ENCODE measurements around the gene CKS2. TPM values are rescaled to one million over a fixed set of nuclear protein-coding genes. Genes with fewer than 3 reads are reported as not detected.

Gene CKS2
- total RNA-seq, 1 experiment from 2014 or later, result 90.4 TPM

DNA sequence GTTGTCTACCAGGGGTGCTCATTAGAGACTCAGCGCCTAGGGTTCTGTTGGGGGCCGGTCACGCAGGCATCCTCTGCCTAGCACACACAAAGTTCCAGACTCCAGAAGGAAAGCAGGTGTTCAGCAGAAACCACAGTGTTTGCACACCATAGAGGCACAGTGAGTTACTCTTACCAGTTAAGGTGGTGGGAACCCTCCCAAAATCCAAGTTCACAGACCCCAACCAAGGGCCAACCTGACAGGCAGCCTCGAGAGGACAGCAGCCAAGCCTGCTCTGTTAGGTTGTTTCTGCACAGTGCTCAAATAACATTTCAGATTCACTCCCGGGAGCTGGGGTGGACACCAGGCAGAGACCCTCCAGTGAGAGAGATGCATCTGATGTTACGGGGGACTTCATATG, 43.5 kb downstream of the CKS2 start:
- Mint-ChIP-seq H3K27ac (ENCODE audit: low read depth, unreplicated experiment) (no peak overlapping the region), H3K27me3 (ENCODE audit: insufficient read depth, unreplicated experiment) (no peaks in the 10 kb centered on the region), H3K4me3 (ENCODE audit: unreplicated experiment) (no peak overlapping the region), H3K4me1 (ENCODE audit: insufficient read depth, unreplicated experiment) (no peaks in the 10 kb centered on the region), H3K9me3 (ENCODE audit: unreplicated experiment) (no peaks in the 10 kb centered on the region), H3K36me3 (ENCODE audit: insufficient read depth, unreplicated experiment) (peaks cover 78% of the 10 kb centered on the region)
- ChIA-PET CTCF (no interaction called here), POLR2A (no interaction called here)
- DNase-seq (ENCODE audit: unreplicated experiment), result no peak
- BruUV-seq (replicated peaks), result no TSS peak
- intact Hi-C loops (cut with micrococcal nuclease), result no loop called here
- TF ChIP-seq, protein P1, sequence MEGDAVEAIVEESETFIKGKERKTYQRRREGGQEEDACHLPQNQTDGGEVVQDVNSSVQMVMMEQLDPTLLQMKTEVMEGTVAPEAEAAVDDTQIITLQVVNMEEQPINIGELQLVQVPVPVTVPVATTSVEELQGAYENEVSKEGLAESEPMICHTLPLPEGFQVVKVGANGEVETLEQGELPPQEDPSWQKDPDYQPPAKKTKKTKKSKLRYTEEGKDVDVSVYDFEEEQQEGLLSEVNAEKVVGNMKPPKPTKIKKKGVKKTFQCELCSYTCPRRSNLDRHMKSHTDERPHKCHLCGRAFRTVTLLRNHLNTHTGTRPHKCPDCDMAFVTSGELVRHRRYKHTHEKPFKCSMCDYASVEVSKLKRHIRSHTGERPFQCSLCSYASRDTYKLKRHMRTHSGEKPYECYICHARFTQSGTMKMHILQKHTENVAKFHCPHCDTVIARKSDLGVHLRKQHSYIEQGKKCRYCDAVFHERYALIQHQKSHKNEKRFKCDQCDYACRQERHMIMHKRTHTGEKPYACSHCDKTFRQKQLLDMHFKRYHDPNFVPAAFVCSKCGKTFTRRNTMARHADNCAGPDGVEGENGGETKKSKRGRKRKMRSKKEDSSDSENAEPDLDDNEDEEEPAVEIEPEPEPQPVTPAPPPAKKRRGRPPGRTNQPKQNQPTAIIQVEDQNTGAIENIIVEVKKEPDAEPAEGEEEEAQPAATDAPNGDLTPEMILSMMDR (IDR thresholded peaks at IDR 0.05; ENCODE audit: unreplicated experiment), result no peak

DNA sequence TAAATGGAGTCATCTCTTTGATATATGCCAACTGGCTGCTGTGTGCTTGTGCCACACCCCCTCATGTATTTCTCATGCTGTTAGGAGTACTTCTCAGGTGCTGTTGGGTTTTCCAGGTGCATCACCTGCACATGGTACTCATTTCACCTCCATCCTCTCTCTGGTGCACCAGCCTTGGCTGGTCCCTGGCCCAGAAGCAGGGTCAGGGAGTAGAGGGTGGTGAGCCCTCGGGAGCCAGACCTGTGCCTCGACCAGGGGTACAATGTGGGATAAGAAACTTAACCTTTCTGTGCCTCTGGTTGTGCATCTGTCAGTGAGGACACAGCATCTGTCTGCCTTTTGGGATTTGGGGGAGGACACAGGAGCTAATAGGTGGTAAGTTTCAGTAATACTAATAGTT, 45.8 kb downstream of the CKS2 start:
- no TSS peak for BruUV-seq (replicated peaks)
- DNase-seq (ENCODE audit: unreplicated experiment), result no peak
- no peak overlapping the region for H3K4me3 Mint-ChIP-seq (ENCODE audit: unreplicated experiment)
- TF ChIP-seq, protein P1 (IDR thresholded peaks at IDR 0.05; ENCODE audit: unreplicated experiment), result no peak
- peaks cover 79% of the 10 kb centered on the region for H3K36me3 Mint-ChIP-seq (ENCODE audit: insufficient read depth, unreplicated experiment)
- POLR2A ChIA-PET, result no interaction called here
- intact Hi-C loops (cut with micrococcal nuclease), result no loop called here
- H3K4me1 Mint-ChIP-seq (ENCODE audit: insufficient read depth, unreplicated experiment), result no peaks in the 10 kb centered on the region
- CTCF ChIA-PET, result no interaction called here
- no peaks in the 10 kb centered on the region for H3K27me3 Mint-ChIP-seq (ENCODE audit: insufficient read depth, unreplicated experiment)
- no peak overlapping the region for H3K27ac Mint-ChIP-seq (ENCODE audit: low read depth, unreplicated experiment)
- no peaks in the 10 kb centered on the region for H3K9me3 Mint-ChIP-seq (ENCODE audit: unreplicated experiment)

DNA sequence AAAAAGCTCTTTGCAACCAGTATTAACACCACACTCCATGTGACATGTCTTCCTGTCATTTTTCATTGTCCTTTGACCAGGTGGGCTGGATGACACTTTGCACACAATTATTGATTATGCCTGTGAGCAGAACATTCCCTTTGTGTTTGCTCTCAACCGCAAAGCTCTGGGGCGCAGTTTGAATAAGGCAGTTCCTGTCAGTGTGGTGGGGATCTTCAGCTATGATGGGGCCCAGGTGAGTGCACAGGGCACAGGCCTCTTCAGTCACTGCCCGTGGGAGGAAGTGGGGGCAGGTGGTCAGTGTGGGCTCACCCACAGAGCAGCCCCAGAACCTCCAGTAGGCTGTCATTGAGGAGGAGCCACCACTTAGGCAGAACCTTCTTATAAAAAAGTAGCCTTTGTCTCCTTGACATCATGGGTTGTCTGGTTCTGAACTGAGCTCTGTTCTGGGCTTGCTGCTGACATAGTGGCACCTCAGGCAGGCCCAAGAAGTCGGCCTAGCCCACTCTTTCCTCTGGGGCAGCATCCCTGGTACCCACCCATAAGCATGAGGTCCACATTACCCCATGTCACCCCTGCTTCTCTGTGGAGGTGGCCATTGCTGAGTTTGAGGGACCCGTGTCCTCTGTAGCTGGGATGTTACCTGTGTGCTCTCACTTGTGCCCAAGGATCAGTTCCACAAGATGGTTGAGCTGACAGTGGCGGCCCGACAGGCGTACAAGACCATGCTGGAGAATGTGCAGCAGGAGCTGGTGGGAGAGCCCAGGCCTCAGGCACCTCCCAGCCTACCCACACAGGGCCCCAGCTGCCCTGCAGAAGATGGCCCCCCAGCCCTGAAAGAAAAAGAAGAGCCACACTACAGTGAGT, 46.6 kb downstream of the CKS2 start:
- intact Hi-C loops (cut with micrococcal nuclease), result no loop called here
- TF ChIP-seq, protein P1 (IDR thresholded peaks at IDR 0.05; ENCODE audit: unreplicated experiment), result no peak
- ChIA-PET POLR2A (no interaction called here), CTCF (interaction anchor here (2.5 kb wide), 1 partner anchor 191 kb away, joined by 11 read pairs; no protein-coding TSS in a partner anchor)
- Mint-ChIP-seq H3K27ac (ENCODE audit: low read depth, unreplicated experiment) (peak overlapping the region; percentile 51), H3K4me1 (ENCODE audit: insufficient read depth, unreplicated experiment) (no peaks in the 10 kb centered on the region), H3K27me3 (ENCODE audit: insufficient read depth, unreplicated experiment) (no peaks in the 10 kb centered on the region), H3K36me3 (ENCODE audit: insufficient read depth, unreplicated experiment) (peaks cover 77% of the 10 kb centered on the region), H3K4me3 (ENCODE audit: unreplicated experiment) (no peak overlapping the region), H3K9me3 (ENCODE audit: unreplicated experiment) (no peaks in the 10 kb centered on the region)
- no peak for DNase-seq (ENCODE audit: unreplicated experiment)
- no TSS peak for BruUV-seq (replicated peaks)

DNA sequence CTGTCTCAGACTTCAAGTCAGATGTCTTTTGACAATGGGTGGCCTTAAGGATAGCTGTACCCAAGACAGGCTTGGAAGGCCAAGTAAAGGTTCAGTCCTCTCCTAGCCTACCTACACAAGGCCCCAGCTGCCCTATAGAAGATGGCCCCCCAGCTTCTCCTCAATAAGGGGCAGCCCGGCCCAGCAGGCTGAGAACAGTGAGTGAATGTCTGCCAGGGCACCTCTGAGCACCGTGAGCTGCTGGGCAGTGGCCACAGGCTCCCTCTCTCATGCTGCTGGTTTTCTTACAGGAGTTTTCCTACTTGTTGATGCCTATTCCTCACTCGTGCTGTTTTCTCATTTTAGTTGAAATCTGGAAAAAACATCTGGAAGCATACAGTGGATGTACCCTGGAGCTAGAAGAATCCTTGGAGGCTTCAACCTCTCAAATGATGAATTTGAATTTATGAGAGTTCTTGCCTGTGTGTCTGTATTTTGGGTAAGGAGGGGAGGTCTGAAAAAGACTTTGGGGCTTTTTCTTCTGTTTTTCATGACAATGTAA, 47.5 kb downstream of the CKS2 start:
- ChIA-PET POLR2A (no interaction called here), CTCF (interaction anchor here (2.5 kb wide), 1 partner anchor 190 kb away, joined by 11 read pairs; no protein-coding TSS in a partner anchor)
- H3K9me3 Mint-ChIP-seq (ENCODE audit: unreplicated experiment), result no peaks in the 10 kb centered on the region
- intact Hi-C loops (cut with micrococcal nuclease), result no loop called here
- peak overlapping the region; percentile 51 for H3K27ac Mint-ChIP-seq (ENCODE audit: low read depth, unreplicated experiment)
- DNase-seq (ENCODE audit: unreplicated experiment), result no peak
- peaks cover 71% of the 10 kb centered on the region for H3K36me3 Mint-ChIP-seq (ENCODE audit: insufficient read depth, unreplicated experiment)
- H3K27me3 Mint-ChIP-seq (ENCODE audit: insufficient read depth, unreplicated experiment), result no peaks in the 10 kb centered on the region
- H3K4me3 Mint-ChIP-seq (ENCODE audit: unreplicated experiment), result no peak overlapping the region
- TF ChIP-seq, protein P1 (IDR thresholded peaks at IDR 0.05; ENCODE audit: unreplicated experiment), result no peak
- H3K4me1 Mint-ChIP-seq (ENCODE audit: insufficient read depth, unreplicated experiment), result no peaks in the 10 kb centered on the region
- no TSS peak for BruUV-seq (replicated peaks)

All from MCF 10A (cell line).